HG03342 (cell line): ENCODE data around the gene SAAL1.
"Not testable (repeated sequence)": the region's sequence is repeated elsewhere in the genome, so short reads cannot be mapped to it uniquely, and the experiment has no call there.

Experiments used
- ATAC-seq: cut with Tn5 transposase; IDR thresholded peaks from one replicate; pipeline ENCODE4 v1.9.1; 2021; ENCODE audit warnings: mild to moderate bottlenecking, moderate library complexity; ENCODE audit not compliant: unreplicated experiment

The SAAL1 gene

GRCh38 chr11:18105802-18106574, at the start of gene SAAL1:
TSS of gene SAAL1 (minus strand) at chr11:18106082. CDS start at chr11:18106041, 41 bp downstream.
- ATAC-seq: peak; percentile 95

DNA sequence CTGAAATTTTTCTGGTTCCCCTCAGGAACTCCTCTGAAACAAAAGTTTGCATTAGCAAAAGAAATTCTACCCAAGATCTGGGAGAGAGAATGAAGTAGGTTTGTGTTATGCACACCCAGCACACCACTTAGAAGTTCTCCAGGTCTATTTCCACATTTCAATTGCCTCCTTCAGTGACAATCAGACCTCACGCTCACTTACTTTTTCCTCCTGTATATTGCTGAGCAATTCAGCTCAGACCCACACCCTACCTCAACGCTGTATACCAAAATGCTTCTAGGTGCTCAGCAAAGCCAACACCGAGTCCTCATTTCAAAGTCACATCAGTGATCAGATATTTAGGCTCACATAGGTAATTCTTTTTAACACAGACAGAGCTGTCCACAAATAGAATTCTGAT, 45.7 kb upstream of the SAAL1 start:
- no peak for ATAC-seq

GRCh38 chr11:18145837-18146236, 40.0 kb upstream of the SAAL1 start:
- no peak for ATAC-seq

- ATAC-seq: no peak
Measured at GRCh38 chr11:18145025-18145424, 39.1 kb upstream of the SAAL1 start.

- ATAC-seq: no peak
Measured at GRCh38 chr11:18144243-18144642, 38.4 kb upstream of the SAAL1 start.

DNA sequence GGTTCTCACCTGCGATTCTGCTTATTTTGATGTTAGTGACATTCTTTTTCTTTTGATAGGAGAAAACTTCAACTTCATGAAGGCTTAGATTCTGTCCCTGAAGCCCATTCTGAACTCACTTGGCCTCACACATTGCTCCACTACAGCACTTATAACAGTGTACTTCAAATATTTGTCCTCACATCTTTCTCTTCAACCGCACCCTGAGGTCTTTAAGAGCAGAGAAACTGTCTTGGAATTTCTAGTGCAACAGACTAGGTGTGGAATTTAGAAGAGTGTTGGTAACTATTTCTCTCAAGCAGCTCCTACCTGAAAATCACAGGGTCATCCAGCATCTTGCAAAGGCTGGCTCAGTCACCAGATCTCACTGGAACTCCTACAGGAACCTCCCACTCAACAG, 34.3 kb upstream of the SAAL1 start:
- no peak for ATAC-seq

- no peak for ATAC-seq
Measured at GRCh38 chr11:18137186-18137800, 31.4 kb upstream of the SAAL1 start.

- ATAC-seq: no peak
Measured at GRCh38 chr11:18135308-18135707, 29.4 kb upstream of the SAAL1 start.

DNA sequence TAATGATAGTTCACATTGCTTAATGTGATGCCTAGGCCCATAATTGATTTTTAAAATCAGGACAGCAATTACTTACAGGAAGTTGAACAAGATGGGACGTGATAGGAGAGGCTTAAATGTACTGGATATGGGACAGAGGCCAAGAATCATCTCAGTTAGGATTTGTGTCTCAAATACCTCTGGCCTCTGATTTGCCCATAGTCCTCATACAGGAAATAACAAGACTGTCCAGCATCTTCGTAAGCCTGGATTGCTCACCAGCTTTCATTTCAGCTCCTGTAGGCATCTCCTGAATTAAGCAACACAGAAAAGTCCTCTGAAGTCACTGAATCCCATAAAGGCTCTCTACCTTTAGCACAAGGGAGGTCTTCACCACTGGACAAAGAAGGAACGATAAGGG, 26.5 kb upstream of the SAAL1 start, which contains the start of gene MRGPRX3:
TSS of gene MRGPRX3 (plus strand) at position 231 of the 400 bp plus-strand sequence. CDS start 4,632 bp downstream, outside the sequence.
- no peak for ATAC-seq

DNA sequence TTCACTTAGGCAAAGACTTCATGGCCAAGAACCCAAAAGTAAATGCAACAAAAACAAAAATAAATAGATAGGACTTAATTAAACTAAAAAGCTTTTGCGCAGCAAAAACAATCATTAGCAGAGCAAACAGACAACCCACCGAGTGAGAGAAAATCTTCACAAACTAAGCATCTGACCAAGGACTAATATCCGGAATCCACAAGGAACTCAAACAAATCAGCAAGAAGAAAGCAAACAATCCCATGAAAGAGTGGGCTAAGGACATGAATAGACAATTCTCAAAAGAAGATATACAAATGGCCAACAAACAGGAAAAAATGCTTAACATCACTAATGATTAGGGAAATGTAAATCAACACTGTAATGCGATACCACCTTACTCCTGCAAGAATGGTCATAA, 25.2 kb upstream of the SAAL1 start:
- not testable (repeated sequence) for ATAC-seq

DNA sequence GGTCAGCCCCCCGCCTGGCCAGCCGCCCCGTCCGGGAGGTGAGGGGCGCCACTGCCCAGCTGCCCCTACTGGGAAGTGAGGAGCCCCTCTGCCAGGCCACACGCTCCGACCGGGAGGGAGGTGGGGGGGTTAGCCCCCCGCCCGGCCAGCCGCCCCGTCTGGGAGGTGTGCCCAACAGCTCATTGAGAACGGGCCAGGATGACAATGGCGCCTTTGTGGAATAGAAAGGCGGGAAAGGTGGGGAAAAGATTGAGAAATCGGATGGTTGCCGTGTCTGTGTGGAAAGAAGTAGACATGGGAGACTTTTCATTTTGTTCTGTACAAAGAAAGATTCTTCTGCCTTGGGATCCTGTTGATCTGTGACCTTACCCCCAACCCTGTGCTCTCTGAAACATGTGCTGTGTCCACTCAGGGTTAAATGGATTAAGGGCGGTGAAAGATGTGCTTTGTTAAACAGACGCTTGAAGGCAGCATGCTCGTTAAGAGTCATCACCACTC, 15.5 kb upstream of the SAAL1 start:
- not testable (repeated sequence) for ATAC-seq

- ATAC-seq: peak; percentile 80
Measured at GRCh38 chr11:18115360-18116127, 9.7 kb upstream of the SAAL1 start.

GRCh38 chr11:18111005-18111404, 5.1 kb upstream of the SAAL1 start:
- no peak for ATAC-seq

- no peak for ATAC-seq
Measured at GRCh38 chr11:18108254-18108653, 2.4 kb upstream of the SAAL1 start.

DNA sequence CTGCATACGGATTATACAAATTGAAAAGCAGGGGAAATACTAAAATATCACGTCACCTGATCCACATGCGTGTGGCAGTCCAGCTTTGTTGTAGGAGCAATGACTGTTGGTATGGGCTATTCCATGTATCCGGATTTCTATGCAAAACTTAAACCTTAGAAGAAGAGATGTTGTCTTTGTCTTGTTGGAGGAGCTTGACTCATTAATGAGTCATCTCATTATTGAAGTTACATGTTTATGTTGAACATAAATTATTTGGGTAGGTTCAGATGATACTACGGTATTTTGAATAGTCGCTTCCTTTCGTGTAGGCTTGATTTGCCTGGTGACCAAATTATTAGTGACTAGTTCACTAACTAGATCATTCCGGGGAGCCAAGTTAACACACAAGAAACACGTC, 806 bp upstream of the SAAL1 start:
- no peak for ATAC-seq

DNA sequence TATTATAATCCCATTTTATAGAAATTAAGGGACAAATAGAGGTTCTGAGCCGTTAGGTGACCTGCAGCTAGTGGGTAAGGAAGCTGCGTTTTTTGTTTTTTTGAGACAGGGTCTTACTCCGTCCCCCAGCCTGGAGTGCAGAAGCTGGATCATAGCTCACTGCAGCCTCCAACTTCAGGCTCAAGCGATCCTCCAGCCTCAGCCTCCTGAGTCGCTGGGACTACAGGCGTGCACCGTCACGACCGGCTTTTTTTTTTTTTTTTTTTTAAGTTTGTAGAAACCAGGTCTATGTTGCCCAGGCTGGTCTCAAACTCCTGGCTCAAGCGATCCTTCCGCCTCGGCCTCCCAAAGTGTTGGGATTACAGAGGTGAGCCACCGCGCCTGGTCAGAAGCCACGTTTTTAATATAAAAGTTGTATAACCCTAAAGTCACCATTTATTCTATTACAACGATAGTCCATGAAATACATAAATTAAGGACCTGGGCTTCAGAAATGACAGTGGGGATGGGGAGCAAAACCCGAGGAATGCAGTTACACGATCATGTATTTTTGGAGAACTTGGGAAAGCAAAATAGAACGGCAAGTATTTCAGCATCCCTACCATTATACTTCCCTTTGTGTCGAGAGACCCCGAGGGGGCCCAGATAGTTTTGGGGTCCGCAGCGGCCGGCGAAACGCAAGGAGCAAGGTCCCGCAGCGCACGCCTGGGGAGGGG, 638 bp downstream of the SAAL1 start:
- no peak for ATAC-seq

- ATAC-seq: no peak
Measured at GRCh38 chr11:18100926-18101656, 4.8 kb downstream of the SAAL1 start.

DNA sequence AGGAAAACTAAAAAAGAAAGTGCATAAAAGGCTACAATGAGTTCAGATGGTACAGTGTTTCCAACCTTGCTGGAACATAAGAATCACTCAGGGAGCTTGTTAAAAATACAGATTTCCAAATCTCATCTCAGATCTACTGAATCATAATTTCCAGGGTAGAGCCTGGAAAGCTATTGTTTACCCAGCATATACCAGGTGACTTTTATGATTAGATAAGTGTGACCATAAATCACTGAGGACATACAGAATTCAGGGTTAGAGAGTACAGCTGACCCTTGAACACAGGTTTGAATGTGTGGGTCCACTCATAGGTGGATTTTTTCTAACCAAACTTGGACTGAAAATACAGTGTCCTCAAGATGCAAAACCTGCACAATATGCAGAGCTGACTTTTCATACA, 11.9 kb downstream of the SAAL1 start:
- ATAC-seq: no peak

DNA sequence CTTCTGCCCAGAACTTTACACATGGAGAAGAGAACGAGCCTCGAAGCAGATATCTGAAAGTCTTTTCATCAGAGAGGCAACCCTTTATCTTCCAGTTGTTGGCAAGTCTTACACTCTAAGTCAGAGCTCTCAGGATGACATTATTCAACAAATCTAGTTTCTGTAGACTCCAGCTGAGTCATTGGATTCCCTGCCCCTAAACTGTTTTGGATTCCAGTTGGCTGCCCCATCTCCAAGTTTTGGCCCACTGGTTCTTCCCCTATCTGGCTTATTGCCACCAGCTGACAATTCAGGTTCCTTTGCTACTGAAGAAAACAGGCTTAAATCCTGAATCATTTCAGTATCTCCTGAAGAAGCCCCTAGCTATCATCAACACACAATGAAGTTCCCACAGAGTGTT, 14.2 kb downstream of the SAAL1 start:
- no peak for ATAC-seq

GRCh38 chr11:18088966-18089365, 16.9 kb downstream of the SAAL1 start:
- no peak for ATAC-seq
